CD4-positive, alpha-beta T cell treated with Interleukin-6 for 4 hours (primary cell): ENCODE results near the gene BLCAP.
"Not testable (repeated sequence)": the region's sequence is repeated elsewhere in the genome, so short reads cannot be mapped to it uniquely, and the experiment has no call there.

ENCODE experiments used
- DNase-seq: peaks from one replicate; pipeline ENCODE4 v3.0.0-alpha.2; 2020; ENCODE audit warnings: mixed read lengths

The BLCAP gene

DNA sequence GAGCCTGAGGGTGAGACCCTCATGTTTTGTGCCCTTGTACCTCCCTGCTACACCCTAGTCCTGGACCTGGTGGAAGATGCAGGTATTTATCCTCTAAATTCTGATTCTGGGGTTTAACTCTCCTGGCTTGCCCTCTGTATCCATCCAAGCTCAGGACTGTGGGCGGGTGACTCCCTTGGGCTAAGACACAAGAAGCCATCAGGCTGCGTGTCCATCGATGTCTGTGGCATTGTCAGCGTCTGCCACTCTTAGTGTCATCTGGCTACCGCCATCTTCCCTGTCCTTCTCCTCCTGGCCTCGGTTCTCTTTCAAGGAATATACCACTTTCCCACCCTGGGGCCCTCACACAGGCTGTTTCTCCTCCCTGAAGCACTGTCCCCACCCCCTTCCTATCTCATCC lies 28.9 kb upstream of the BLCAP start:
- DNase-seq, result no peak

DNA sequence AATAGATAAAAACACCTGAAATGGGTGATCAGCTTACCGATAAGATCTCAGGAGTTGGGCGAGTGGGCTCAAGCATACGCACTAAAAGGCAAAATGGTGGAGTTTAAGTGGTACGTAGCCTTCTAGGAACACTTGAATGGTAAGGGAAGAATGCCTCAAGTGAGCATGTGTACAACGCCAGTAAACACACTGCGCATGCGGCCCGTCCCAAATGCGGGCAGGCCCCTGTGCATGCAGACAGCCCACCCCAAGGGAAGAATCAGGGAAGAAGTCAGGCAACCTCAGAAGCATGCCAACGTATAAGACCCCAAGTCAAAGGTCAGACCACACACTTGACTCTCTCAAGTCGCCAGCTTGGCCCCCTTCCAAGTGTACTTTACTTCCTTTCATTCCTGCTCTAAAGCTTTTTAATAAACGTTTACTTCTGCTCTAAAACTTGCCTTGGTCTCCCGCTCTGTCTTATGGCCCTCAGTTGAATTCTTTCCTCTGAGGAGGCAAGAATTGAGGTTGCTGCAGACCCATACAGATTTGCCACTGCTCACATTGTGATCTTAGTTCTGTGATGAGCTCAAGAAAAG lies 27.1 kb upstream of the BLCAP start:
- not testable (repeated sequence) for DNase-seq

DNA sequence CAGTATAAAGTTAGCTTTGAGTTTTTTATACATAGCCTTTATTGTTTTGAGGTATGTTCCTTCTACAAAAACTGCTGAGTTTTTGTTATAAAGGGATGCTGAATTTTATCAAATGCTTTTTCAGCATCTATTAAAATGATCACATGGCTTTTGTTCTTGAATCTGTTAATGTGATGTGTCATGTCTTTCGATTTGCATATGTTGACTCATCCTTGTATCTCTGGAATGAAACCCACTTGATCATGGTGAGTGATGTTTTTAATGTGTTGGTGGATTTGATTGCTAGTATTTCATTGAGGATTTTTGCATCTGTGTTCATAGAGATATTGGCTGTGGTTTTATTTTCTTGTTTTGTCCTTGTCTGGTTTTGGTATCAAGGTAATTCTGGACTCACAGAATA lies 24.7 kb upstream of the BLCAP start:
- no peak for DNase-seq

DNA sequence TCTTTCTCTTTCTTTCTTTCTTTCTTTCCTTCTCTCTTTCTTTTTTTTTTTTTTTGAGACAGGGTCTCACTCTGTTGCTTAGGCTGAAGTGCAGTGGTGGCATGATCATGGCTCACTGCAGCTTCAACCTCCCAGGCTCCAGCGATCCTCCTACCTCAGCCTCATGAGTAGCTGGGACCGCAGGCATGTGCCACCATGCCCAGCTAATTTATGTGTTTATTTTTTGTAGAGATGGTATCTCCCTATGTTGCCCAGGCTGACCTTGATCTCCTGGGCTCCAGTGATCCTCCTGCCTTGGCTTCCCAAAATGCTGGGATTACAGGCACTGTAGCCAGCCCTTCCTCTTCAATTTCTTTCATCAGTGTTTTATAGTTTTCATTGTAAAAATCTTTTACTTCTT lies 24.0 kb upstream of the BLCAP start:
- DNase-seq, result not testable (repeated sequence)

DNA sequence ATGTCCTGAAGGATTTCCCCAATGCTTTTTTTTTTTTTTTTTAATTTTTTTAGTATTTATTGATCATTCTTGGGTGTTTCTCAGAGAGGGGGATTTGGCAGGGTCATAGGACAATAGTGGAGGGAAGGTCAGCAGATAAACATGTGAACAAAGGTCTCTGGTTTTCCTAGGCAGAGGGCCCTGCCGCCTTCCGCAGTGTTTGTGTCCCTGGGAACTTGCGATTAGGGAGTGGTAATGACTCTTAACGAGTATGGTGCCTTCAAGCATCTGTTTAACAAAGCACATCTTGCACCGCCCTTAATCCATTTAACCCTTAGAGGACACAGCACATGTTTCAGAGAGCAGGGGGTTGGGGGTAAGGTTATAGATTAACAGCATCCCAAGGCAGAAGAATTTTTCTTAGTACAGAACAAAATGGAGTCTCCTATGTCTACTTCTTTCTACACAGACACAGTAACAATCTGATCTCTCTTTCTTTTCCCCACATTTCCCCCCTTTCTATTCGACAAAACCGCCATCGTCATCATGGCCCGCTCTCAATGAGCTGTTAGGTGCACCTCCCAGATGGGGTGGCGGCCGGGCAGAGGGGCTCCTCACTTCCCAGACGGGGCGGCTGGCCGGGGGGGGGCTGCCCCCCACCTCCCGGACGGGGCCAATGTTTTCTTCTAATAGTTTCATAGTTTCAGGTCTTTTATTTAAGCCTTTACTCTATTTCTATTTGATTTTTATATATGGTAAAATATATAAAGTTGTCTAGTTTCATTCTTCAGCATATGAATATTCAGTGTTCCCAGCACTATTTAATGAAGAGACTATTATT lies 22.6 kb upstream of the BLCAP start:
- not testable (repeated sequence) for DNase-seq

DNA sequence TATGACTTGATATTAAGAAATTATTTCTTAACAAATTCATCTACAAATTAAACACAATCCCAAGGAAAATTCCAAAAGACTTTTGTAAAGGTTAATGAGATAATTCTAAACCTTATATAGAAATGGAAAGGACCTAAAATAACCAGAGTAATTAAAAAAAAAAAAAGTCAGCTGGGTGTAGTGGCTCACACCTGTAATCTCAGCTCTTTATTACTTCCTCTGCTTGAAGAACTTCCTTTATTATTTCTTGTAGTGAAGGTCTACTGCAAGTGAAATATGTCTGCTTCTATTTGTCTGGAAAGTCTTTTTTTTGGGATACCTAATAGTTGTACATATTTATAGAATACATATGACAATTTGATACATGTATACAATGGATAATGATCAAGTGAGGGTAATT lies 20.2 kb upstream of the BLCAP start:
- no peak for DNase-seq

DNA sequence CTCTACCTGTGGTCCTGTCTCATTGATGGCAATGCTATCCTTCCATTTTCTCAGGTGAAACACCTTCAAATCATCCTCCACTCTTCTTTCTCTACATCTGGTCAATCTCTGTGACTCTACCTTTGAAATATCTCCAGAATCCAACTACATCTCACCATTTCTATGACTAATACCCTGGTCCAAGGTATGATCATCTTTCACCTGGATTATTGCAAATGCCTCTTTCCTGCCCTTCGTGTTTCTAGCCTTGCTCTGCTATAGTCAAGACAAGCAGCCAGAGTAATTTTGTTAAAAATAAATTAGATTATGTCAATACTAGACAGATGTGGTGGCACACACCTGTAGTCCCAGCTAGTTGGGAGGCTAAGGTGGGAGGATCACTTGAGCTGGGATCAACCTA lies 17.8 kb upstream of the BLCAP start:
- no peak for DNase-seq

DNA sequence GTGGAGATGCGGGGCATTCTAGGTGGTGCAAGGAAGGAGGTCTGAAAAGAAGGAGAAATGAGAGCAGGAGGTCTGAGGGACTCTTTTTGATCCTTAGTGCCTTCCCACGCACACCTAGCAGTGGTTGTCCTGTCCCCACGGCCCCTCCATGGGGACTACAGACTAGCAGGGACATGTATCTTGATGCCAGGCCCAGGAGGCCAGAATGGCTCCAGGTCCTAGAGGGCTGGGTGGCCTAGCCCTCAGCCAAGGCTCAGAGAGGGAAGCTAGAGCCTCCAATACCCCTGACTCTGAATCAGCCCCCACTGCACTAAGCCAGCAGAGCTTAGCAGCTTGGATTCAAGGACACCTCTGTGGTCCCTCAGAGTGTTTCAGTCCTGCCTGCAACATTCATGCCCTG lies 16.7 kb upstream of the BLCAP start:
- DNase-seq, result no peak

DNA sequence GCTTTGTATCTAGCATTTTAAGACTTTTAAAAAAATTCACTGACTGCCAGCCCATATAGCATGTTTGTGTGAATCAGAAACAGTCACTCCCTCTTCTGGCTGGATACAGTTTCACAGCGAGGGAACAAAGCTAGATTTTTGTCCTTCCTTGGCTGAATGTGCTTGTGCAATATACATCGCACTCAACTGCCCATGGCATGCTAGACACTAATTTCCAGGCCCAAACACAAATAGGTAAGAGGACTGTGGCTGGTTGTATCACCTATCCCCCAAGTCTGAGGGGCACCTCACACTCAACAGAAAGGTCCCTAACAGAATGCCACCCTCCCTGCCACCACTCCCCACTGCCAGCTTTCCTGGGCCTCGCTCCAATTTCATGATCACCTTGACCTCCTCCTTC lies 16.2 kb upstream of the BLCAP start:
- no peak for DNase-seq

DNA sequence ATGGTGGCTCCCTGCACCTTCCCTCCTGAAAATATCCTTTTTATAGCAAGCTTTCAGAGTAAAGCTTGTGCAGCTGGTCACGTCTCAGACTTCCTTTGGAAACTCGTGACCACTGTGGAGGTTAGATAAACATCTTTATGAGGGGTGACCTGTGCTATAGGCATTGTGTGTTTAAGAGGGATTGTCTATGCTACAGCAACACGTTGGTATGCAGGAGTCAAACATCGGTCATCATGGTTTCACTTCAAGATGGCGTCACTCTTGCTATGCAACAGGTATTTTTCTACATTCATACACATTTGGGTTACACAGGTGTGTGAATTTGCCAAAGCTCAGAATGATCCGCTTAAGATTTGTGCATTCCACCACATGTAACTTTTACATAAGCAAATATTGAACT lies 14.6 kb upstream of the BLCAP start:
- no peak for DNase-seq

DNA sequence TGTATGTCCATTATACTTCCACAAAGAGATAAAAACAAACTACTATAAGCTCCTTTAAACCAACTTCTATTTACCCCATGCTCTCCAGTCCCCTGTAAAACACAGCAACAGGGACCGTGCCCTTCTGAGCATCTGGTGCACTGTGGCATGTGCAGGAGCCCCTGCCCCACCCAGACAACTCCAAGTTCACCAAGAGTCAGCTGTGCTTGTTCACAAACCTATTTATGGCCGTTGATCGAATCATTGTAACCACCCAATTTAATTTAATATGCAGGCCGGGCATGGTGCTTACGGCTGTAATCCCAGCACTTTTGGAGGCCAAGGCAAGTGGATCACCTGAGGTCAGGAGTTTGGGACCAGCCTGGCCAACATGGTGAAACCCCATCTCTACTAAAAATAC lies 13.7 kb upstream of the BLCAP start:
- no peak for DNase-seq

DNA sequence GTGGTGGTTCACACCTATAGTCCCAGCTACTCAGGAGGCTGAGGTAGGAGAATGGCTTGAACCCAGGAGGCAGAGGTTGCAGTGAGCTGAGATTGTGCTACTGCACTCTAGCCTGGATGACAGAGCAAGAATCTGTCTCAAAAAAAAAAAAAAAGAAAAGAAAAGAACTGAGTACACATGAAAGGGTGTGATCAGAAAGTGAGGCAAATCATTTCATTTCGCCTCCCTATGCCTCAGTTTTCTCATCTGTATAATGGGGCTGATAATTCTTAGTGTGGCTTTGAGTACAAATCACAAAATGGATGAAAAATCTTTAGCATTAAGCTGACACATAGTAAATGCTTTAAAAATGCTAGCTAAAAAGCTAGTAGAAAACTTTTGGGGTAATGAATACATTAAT lies 13.2 kb upstream of the BLCAP start:
- not testable (repeated sequence) for DNase-seq

DNA sequence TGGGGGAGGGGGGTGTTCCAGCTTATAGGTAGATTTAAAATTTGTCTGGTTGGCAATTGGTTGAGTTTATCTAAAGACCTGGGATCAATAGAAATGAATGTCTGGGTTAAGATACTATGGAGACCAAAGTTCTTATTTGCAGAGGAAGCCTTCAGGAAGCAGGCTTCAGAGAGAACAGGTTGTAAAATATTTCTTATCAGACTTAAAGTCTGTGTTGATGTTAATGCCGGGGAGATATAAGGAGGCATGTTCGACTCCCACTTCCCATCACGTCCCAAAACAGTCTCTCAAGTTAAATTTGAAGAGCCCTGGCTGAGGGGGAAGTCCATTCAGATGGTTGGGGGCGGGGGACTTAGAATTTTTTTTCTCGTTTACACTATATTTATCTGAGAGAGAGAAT lies 12.3 kb upstream of the BLCAP start:
- DNase-seq, result no peak

DNA sequence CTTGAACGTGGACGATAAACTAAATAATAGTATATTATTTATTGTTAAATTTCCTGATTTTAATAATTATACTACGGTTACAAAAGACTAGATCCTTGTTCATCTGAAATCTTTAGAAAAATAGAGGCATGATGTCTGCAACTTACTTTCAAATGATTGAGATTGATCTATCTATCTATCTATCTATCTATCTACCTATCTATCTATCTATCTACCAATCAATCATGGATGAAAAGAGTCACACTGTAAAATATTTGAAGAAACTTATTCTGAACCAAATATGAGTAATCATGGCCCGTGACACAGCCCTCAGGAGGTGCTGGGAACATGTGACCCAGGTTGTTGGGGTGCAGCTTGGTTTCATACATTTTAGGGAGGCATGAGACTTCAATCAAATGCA lies 11.7 kb upstream of the BLCAP start:
- no peak for DNase-seq

DNA sequence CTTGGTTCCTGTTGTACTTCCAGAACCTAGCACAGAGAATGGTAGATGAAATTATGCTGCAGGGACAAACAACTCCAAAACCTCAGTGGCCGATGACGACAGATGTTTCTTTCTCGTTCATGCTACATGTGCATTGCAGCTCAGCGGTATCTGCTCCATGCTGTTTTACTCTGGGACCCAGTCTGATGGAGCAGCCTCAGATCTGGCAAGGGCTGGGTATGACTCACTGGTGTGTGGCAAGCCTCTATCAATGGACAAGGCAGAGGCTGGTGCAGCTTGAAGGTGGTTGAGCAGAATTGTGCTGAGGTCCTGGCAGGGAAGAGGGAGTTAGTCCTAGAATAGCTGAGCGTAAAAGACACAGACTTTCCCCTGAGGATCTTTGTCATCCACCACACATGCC lies 10.3 kb upstream of the BLCAP start:
- no peak for DNase-seq

DNA sequence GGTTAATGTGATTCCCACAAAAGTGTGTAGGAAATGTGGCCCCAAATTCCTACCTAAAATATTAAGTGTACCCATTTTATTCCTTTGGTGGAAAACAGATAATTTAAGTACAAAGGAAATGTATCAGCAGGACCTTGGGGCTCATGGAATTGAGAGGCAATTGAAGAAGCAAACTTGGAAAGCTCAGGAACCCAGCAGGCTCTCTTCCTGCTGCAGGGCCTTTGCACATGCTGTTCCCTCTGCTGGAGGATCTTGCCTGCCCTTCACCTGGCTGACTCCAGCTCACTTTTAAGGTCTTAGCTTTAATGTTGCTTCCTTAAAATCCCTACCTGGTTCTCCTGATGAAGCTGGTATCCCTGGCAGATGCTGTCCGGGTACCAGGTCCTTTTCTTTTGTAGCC lies 9.8 kb upstream of the BLCAP start:
- DNase-seq, result no peak

DNA sequence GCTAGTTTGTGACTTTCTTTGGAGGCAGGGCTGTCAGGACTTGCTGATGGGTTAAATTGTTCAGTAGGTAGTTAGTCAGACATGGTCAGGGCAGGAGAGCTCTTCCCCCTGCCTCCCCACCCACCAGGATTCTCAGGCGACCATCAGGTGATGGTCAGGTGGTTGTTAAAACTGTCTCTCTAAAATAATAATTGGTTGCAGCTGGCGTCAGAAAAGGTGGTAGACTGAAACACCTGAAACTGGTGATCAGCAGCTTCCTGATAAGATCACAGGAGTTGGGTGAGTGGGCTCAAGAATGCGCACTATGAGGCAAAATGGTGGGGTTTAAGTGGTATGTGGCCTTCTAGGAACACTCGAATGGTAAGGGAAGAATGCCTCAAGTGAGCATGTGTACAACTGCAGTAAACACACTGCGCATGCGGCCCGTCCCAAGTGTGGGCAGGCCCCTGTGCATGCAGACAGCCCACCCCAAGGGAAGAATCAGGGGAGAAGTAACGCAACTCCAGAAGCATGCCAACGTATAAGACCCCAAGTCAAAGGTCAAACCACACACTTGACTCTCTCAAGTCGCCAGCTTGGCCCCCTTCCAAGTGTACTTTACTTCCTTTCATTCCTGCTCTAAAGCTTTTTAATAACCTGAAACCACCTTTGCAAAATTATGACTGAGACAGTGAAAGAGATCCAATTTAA lies 7.9 kb upstream of the BLCAP start:
- no peak for DNase-seq

DNA sequence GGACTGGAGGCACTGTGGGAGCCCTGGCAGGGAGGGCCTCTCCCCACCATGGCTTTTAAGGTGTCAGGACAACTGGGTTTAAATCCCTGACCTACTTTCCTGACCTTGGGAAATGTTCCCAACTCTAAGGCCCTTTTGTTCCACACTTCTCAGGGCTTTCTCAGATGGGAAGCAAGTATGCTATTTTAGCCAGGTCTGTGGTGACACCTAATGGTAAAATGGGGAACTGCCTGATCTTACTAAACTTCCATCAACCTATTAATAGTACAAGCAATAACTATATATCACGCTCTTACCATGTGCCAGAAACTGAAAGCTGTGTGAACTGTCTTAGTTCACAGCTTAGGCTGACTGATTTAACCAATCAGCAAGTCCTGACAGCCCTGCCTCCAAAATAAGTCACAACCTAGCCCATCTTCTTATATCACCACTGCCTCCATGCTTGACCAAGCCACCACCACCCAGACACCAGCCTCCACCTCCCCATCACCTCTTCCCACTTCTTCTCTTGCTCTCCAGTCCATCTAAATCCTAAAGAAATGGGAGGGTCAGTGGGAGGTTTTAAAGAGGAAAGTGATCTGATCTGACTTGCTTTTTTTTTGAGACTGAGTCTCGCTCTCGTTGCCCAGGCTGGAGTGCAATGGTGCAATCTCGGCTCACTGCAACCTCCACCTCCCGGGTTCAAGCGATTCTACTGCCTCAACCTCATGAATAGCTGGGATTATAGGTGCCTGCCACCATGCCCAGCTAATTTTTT lies 6.9 kb upstream of the BLCAP start:
- peak; percentile 60 for DNase-seq

DNA sequence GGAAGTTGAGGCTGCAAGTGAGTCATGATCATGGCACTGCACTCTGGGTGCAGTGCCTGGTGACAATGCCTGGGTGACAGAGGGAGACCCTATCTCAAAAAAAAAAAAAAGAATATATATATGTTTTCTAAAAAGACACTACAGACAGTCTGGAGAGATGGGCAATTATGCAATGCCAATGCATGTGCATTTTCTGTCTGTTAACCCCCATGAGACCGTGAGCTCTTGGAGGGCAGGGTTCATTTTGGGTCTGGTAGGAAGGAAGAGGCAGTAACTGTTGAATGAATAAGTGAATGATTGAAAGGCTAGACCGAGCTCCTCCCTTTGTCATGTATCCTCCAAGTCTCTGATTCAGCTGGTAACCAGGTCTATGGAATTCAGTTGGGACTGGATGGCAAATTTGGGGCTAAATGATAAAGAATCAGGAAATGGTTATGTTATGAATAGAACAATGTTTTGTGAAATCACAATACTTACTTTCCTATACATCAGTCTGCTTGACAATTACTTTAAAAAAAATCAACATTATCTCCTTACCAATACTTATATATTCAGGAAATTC lies 5.6 kb upstream of the BLCAP start:
- DNase-seq, result no peak

DNA sequence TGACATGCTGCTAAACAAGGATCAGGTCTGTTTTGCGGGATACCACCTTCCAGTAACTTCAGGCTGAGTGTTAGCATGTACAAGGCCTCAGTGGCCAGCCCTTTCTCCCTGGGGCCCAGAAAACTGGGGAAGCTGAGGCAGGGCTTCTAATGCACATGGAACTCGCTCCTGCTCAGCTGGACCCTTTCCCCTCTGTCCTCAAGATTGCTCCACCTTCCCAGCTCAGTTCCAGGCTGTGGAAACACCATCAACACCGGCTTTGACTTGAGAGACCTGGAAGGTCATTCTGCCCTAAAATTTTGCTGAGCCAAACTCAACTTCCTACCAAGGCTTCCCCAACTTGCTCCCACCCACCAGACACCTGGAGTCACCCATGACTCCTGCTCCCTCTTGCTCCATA lies 4.2 kb upstream of the BLCAP start:
- no peak for DNase-seq

DNA sequence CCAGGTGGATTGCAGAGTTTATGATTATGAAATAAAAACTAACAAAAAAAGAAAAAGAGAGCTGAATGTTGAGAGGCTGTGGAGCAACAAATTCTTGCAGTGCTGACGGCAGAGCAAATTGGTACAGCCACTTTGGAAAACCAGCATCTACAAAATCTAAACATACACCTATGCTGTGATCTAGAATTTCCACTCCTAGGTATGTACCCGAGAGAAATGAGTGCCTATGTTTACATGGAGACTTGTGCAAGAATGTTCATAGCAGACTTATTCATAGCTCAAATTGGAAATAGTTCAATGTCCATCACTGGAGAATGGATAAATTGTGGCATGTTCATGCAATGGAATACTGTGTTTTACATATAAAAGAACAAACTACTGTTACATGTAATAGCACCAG lies 3.0 kb upstream of the BLCAP start:
- no peak for DNase-seq

DNA sequence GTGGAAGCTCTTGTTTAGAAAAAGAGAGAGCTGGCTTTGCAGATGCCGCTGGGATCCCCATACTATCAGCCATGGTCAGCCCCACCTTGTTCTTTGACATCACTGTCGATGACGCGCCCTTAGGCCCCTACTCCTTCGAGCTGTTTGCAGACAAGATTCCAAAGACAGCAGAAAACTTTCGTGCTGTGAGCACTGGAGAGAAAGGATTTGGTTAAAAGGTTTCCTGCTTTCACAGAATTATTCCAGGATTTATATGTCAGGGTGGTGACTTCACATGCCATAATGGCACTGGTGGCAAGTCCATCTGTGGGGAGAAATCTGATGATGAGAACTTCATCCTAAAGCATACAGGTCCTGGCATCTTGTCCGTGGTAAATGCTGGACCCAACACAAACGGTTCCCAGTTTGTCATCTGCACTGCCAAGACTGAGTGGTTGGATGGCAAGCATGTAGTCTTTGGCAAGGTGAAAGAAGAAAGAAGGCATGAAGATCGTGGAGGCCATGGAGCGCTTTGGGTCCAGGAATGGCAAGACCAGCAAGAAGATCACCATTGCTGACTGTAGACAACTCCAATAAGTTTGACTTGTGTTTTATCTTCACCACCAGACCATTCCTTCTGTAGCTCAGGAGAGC lies 2.4 kb upstream of the BLCAP start:
- no peak for DNase-seq
